A549 (cell line): ENCODE data around the gene EME2. TPM values are rescaled to one million over a fixed set of nuclear protein-coding genes. Genes with fewer than 3 reads are reported as not detected.

ENCODE experiments used
- ATAC-seq, 2 experiments: fragments of 200-7000 bp in 1 of 2; fragments of >200 bp in 1 of 2; cut with Nextera tagmentation in 1 of 2; cut with Tn5 transposase in 1 of 2; 3 replicates each; pipeline versions ENCODE4 v1.8.0 to v1.9.1; 2018 to 2020; ENCODE audit warnings: mild to moderate bottlenecking in 1 of 2, moderate library complexity in 1 of 2
- CTCF ChIA-PET: fragments of 300-600 bp; sonication (Branson Sonifier 250); formaldehyde crosslinking; extraction: SDS; loops from one replicate; lab custom pipeline; 2021; ENCODE audit warnings: antibody characterized with exemption, inconsistent platforms; lab: Yijun Ruan, JAX
- POLR2A ChIA-PET: fragments of 350-600 bp; formaldehyde crosslinking; extraction: SDS; loops from one replicate; lab custom pipeline; 2021; ENCODE audit warnings: antibody characterized with exemption, inconsistent platforms; lab: Yijun Ruan, JAX
- DNase-seq, 2 experiments: peaks; one replicate each; pipeline versions ENCODE4 v3.0.0 to v3.0.0-alpha.2; 2011 to 2016; ENCODE audit warnings: low read depth in 1 of 2, low spot score in 1 of 2
- FAIRE-seq: peaks from 2 replicates; lab custom pipeline; 2011; peaks lifted over from hg19 to GRCh38; lab: Jason Lieb, UNC
- H3K27ac ChIP-seq, 2 experiments: fragments of >200 bp; sonication (Bioruptor Twin); formaldehyde crosslinking; 3 replicates each; pipeline ENCODE4 v1.5.1; 2016 to 2017
- H3K4me1 ChIP-seq: fragments of >200 bp; sonication (Bioruptor Twin); formaldehyde crosslinking; 3 replicates; pipeline ENCODE4 v1.6.1; 2016
- H3K4me2 ChIP-seq: fragments of >200 bp; sonication (Bioruptor Twin); formaldehyde crosslinking; 3 replicates; pipeline ENCODE4 v1.6.1; 2016
- H3K4me3 ChIP-seq: fragments of >200 bp; sonication (Bioruptor Twin); formaldehyde crosslinking; 3 replicates; pipeline ENCODE4 v1.5.1; 2016
- H3K9me3 ChIP-seq: fragments of >200 bp; sonication (Bioruptor Twin); formaldehyde crosslinking; 3 replicates; pipeline ENCODE4 v1.6.1; 2016
- CBX2 ChIP-seq: fragments of 200-600 bp; sonication (generic); IDR thresholded peaks from 2 replicates; pipeline ENCODE4 v1.6.1; 2016; ENCODE audit warnings: low read depth, mild to moderate bottlenecking, borderline replicate concordance
- CHD4 ChIP-seq: fragments of 200-600 bp; sonication (generic); IDR thresholded peaks from 2 replicates; pipeline ENCODE4 v1.6.1; 2016; ENCODE audit warnings: antibody characterized with exemption, mild to moderate bottlenecking, borderline replicate concordance
- EHMT2 ChIP-seq: fragments of 200-600 bp; sonication (generic); IDR thresholded peaks from 2 replicates; pipeline ENCODE4 v1.6.1; 2016; ENCODE audit warnings: antibody characterized with exemption, low read depth, mild to moderate bottlenecking, moderate library complexity
- FOSL2 ChIP-seq, 2 experiments: fragments of 450-650 bp in 1 of 2; fragments of >200 bp in 1 of 2; sonication (Bioruptor Twin) in 1 of 2; formaldehyde crosslinking; IDR thresholded peaks; 2 replicates each; pipeline versions ENCODE4 v1.5.0 to v1.6.1; 2016 to 2020; ENCODE audit warnings: mild to moderate bottlenecking in 1 of 2, moderate library complexity in 1 of 2
- GATA3 ChIP-seq: IDR thresholded peaks from 2 replicates; pipeline ENCODE4 v1.6.1; 2012; ENCODE audit warnings: borderline replicate concordance
- HDAC2 ChIP-seq: fragments of 200-600 bp; sonication (generic); IDR thresholded peaks from 2 replicates; pipeline ENCODE4 v1.6.1; 2016
- HEYL ChIP-seq: fragments of 250-450 bp; sonication (Bioruptor Pico); IDR thresholded peaks from 2 replicates; pipeline ENCODE4 v1.8.0; 2021; ENCODE audit warnings: mild to moderate bottlenecking, moderate library complexity
- JUN ChIP-seq, 2 experiments: fragments of >200 bp; sonication (Bioruptor Twin); formaldehyde crosslinking; IDR thresholded peaks; 2 replicates in 1 of 2; 3 replicates in 1 of 2; pipeline ENCODE4 v1.6.1; 2016 to 2017
- MAZ ChIP-seq: fragments of 150-350 bp; IDR thresholded peaks from 2 replicates; pipeline ENCODE4 v1.6.1; 2014; ENCODE audit warnings: antibody characterized with exemption, low read depth, low read length, borderline replicate concordance
- NR3C1 ChIP-seq: fragments of >200 bp; sonication (Bioruptor Twin); formaldehyde crosslinking; IDR thresholded peaks from 3 replicates; pipeline ENCODE4 v1.6.1; 2017
- POLR2AphosphoS2 ChIP-seq: conservative IDR thresholded peaks from 2 replicates; pipeline ENCODE4 v1.6.1; 2012; ENCODE audit warnings: low read length, improper control_type of control experiment, inconsistent platforms
- RNF2 ChIP-seq: fragments of 200-600 bp; sonication (generic); IDR thresholded peaks from 2 replicates; pipeline ENCODE4 v1.6.1; 2016; ENCODE audit warnings: low read depth, mild to moderate bottlenecking, antibody characterized with exemption, moderate library complexity, borderline replicate concordance
- SREBF2 ChIP-seq: fragments of 450-650 bp; IDR thresholded peaks from 2 replicates; pipeline ENCODE4 v1.6.1; 2014; ENCODE audit warnings: mild to moderate bottlenecking, moderate library complexity
- ZSCAN20 ChIP-seq: fragments of 250-450 bp; sonication (Bioruptor Pico); IDR thresholded peaks from 2 replicates; pipeline ENCODE4 v1.8.0; 2022; ENCODE audit warnings: mild to moderate bottlenecking, moderate library complexity
- WGBS: methylation state at CpG from one replicate; pipeline ENCODE4 v1.1.6; 2017; ENCODE audit errors: missing lambda C conversion rate; 5-methylcytosine and 5-hydroxymethylcytosine counted together
- polyA plus RNA-seq, 4 experiments: library from polyadenylated mRNA; depleted of rRNA in 3 of 4; stranded (reverse); fragments of >200 nt; fragmentation: RNase III in 1 of 4; extraction: RNeasy Plus Mini Kit Qiagen cat#74134 plus additional on column Dnase treatment in 1 of 4; gene quantifications; 2 replicates in 3 of 4; 3 replicates in 1 of 4; pipeline ENCODE4 v1.2.3, GENCODE V29; 2011 to 2017
- TF ChIP-seq, protein P1 (sequence below): fragments of 250-450 bp; sonication (Bioruptor Pico); IDR thresholded peaks from 2 replicates; pipeline ENCODE4 v1.5.0; 2020; ENCODE audit warnings: low read depth, mild to moderate bottlenecking, moderate library complexity
- TF ChIP-seq, protein P2 (sequence below): fragments of >200 bp; sonication (Bioruptor Twin); formaldehyde crosslinking; IDR thresholded peaks from 3 replicates; pipeline ENCODE4 v1.5.1; 2016
- TF ChIP-seq, protein P3 (sequence below): IDR thresholded peaks from 2 replicates; pipeline ENCODE4 v1.6.1; 2012
- TF ChIP-seq, protein P4 (sequence below): fragments of 450-650 bp; IDR thresholded peaks from 2 replicates; pipeline ENCODE4 v1.6.1; 2014; ENCODE audit warnings: antibody characterized with exemption
- TF ChIP-seq, protein P5 (sequence below): IDR thresholded peaks from 2 replicates; pipeline ENCODE4 v1.6.1; 2012
- TF ChIP-seq, protein P6 (sequence below): fragments of 150-350 bp; IDR thresholded peaks from 2 replicates; pipeline ENCODE4 v1.6.1; 2014; ENCODE audit warnings: low read depth, mild to moderate bottlenecking, low read length
- TF ChIP-seq, protein P7 (sequence below): IDR thresholded peaks from 2 replicates; pipeline ENCODE4 v1.6.1; 2012; ENCODE audit warnings: low read depth, borderline replicate concordance
- TF ChIP-seq, protein P8 (sequence below): fragments of >200 bp; sonication (Bioruptor Twin); formaldehyde crosslinking; IDR thresholded peaks from 2 replicates; pipeline ENCODE4 v1.6.1; 2016

Gene EME2
- polyA plus RNA-seq, 2 of the 4 experiments (the other 2 are of a cell fraction), result 2.9 to 16.5 TPM

DNA sequence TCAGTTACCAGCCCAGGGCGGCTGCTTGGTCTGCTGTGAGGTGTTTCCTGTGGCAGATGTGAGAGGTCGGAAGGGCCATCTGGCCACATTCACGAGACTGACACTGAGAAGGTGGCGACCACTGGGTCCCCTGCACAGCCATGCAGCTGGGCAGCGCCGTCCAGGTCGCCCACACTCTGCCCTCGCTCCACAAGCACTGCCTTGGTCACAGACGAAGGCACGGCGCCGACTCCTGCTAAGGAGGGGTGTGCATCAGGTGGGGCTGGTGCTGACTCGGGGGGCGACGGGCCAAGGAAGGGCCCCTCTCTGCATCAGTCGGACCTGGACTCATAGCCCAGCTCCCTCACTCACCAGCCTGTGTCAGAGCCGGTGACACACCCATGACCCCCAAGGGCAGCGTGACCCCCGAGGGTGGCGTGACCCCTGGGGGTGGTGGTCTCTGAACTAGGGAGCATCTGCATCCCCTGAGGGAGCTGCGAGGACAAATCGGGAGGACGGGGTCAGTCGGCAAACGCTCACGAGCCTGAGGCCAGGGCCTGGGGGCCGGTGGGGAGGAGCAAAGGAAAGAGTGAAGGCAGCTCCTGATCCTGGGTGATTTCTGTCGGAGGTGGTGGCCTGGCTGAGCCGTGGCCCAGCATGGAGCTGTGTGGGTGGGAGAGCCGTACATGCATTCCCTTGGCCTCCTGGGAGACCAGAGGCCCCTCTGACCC lies 31.7 kb upstream of the EME2 start:
- peaks cover 8% of the 10 kb centered on the region; the same call in 2 of the 3 replicates for H3K4me1 ChIP-seq
- 95% methylated on average over 19 of the region's 30 CpGs for WGBS
- no peak for TF ChIP-seq JUN (IDR thresholded peaks at IDR 0.05)
- TF ChIP-seq GATA3, result no peak
- no peak for TF ChIP-seq POLR2AphosphoS2
- no peak for TF ChIP-seq MAZ
- no peak for TF ChIP-seq CBX2
- TF ChIP-seq RNF2, result no peak
- TF ChIP-seq, protein P1, sequence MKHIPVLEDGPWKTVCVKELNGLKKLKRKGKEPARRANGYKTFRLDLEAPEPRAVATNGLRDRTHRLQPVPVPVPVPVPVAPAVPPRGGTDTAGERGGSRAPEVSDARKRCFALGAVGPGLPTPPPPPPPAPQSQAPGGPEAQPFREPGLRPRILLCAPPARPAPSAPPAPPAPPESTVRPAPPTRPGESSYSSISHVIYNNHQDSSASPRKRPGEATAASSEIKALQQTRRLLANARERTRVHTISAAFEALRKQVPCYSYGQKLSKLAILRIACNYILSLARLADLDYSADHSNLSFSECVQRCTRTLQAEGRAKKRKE (CRISPR knock-in tag), result no peak
- TF ChIP-seq, protein P2, sequence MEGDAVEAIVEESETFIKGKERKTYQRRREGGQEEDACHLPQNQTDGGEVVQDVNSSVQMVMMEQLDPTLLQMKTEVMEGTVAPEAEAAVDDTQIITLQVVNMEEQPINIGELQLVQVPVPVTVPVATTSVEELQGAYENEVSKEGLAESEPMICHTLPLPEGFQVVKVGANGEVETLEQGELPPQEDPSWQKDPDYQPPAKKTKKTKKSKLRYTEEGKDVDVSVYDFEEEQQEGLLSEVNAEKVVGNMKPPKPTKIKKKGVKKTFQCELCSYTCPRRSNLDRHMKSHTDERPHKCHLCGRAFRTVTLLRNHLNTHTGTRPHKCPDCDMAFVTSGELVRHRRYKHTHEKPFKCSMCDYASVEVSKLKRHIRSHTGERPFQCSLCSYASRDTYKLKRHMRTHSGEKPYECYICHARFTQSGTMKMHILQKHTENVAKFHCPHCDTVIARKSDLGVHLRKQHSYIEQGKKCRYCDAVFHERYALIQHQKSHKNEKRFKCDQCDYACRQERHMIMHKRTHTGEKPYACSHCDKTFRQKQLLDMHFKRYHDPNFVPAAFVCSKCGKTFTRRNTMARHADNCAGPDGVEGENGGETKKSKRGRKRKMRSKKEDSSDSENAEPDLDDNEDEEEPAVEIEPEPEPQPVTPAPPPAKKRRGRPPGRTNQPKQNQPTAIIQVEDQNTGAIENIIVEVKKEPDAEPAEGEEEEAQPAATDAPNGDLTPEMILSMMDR, result no peak
- no peak for TF ChIP-seq SREBF2
- TF ChIP-seq, protein P3, sequence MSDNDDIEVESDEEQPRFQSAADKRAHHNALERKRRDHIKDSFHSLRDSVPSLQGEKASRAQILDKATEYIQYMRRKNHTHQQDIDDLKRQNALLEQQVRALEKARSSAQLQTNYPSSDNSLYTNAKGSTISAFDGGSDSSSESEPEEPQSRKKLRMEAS, result no peak
- TF ChIP-seq, protein P4, sequence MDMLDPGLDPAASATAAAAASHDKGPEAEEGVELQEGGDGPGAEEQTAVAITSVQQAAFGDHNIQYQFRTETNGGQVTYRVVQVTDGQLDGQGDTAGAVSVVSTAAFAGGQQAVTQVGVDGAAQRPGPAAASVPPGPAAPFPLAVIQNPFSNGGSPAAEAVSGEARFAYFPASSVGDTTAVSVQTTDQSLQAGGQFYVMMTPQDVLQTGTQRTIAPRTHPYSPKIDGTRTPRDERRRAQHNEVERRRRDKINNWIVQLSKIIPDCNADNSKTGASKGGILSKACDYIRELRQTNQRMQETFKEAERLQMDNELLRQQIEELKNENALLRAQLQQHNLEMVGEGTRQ, result no peak
- TF ChIP-seq, protein P5, sequence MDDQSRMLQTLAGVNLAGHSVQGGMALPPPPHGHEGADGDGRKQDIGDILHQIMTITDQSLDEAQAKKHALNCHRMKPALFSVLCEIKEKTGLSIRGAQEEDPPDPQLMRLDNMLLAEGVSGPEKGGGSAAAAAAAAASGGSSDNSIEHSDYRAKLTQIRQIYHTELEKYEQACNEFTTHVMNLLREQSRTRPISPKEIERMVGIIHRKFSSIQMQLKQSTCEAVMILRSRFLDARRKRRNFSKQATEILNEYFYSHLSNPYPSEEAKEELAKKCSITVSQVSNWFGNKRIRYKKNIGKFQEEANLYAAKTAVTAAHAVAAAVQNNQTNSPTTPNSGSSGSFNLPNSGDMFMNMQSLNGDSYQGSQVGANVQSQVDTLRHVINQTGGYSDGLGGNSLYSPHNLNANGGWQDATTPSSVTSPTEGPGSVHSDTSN, result no peak
- TF ChIP-seq, all 56 proteins: peak for 0
- POLR2A ChIA-PET, result no interaction called here
- H3K9me3 ChIP-seq, result peaks cover 2% of the 10 kb centered on the region; the same call in 1 of the 3 replicates
- DNase-seq, result no peak
- no peak overlapping the region for H3K4me2 ChIP-seq
- no peak overlapping the region for H3K4me3 ChIP-seq
- CTCF ChIA-PET, result interaction anchor here (1.1 to 1.3 kb wide), 3 partner anchors 15 to 35 kb away, joined by 3 to 4 read pairs (median 3); partner anchors contain the start of gene MAPK8IP3
- H3K27ac ChIP-seq, result no peak overlapping the region
- no peak for ATAC-seq
- no peak for FAIRE-seq

DNA sequence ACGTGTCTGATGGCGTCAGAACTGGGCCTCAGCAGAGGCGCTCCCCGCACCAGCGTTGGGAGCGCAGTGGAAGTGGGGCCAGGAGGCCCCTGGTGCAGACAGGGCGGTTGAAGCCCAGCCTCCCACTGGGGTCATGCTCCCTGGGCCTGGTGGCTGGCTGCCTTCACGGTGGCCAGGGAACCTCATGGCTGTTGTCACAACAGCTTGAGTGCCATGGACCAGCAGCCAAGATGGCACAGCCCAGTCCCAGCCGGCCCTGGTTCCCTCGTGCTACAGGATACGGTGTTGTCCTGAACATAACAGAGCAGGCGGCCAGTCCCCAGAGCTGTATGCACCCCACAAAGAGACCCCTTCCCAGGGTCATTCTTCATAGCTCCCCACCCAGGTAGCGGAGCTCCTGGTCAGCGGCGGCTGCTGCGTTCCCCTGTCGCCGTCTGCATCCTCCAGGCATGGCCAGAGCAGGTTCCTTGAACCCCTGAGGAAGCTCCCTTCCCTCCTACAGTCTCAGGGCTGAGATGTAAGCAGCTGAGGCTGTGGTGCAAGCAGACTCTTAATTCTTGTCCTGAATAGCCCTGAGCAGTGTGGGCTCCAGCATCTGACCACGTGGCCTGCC lies 31.0 kb upstream of the EME2 start:
- ATAC-seq, result no peak
- ChIA-PET POLR2A (no interaction called here), CTCF (interaction anchor here (1.1 to 1.3 kb wide), 3 partner anchors 15 to 35 kb away, joined by 3 to 4 read pairs (median 3); partner anchors contain the start of gene MAPK8IP3)
- 96% methylated on average over 10 of the region's 19 CpGs for WGBS
- FAIRE-seq, result no peak
- no peak overlapping the region for H3K27ac ChIP-seq
- DNase-seq, result no peak
- no peak overlapping the region for H3K4me2 ChIP-seq
- H3K4me3 ChIP-seq, result no peak overlapping the region
- no peaks in the 10 kb centered on the region; the same call in 2 of the 3 replicates for H3K9me3 ChIP-seq
- H3K4me1 ChIP-seq, result peaks cover 15% of the 10 kb centered on the region
- TF ChIP-seq, protein P6, sequence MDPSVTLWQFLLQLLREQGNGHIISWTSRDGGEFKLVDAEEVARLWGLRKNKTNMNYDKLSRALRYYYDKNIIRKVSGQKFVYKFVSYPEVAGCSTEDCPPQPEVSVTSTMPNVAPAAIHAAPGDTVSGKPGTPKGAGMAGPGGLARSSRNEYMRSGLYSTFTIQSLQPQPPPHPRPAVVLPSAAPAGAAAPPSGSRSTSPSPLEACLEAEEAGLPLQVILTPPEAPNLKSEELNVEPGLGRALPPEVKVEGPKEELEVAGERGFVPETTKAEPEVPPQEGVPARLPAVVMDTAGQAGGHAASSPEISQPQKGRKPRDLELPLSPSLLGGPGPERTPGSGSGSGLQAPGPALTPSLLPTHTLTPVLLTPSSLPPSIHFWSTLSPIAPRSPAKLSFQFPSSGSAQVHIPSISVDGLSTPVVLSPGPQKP, result no peak
- TF ChIP-seq GATA3 (no peak), HEYL (CRISPR knock-in tag) (no peak), ZSCAN20 (CRISPR knock-in tag) (no peak), EHMT2 (no peak), CBX2 (no peak), CHD4 (no peak), HDAC2 (no peak), FOSL2 (IDR thresholded peaks at IDR 0.05) (no peak), FOSL2 (CRISPR knock-in tag; IDR thresholded peaks at IDR 0.05) (no peak), NR3C1 (no peak)
- TF ChIP-seq, protein P7, sequence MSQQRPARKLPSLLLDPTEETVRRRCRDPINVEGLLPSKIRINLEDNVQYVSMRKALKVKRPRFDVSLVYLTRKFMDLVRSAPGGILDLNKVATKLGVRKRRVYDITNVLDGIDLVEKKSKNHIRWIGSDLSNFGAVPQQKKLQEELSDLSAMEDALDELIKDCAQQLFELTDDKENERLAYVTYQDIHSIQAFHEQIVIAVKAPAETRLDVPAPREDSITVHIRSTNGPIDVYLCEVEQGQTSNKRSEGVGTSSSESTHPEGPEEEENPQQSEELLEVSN, result no peak
- TF ChIP-seq, protein P5, result no peak
- TF ChIP-seq, protein P2, result no peak
- TF ChIP-seq, protein P8, sequence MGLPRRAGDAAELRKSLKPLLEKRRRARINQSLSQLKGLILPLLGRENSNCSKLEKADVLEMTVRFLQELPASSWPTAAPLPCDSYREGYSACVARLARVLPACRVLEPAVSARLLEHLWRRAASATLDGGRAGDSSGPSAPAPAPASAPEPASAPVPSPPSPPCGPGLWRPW, result no peak
